ENCODE measurements around the gene TALDO1.
A peak's percentile ranks its signal among the peaks of the same experiment; 100 is the strongest.

Gene TALDO1

DNA sequence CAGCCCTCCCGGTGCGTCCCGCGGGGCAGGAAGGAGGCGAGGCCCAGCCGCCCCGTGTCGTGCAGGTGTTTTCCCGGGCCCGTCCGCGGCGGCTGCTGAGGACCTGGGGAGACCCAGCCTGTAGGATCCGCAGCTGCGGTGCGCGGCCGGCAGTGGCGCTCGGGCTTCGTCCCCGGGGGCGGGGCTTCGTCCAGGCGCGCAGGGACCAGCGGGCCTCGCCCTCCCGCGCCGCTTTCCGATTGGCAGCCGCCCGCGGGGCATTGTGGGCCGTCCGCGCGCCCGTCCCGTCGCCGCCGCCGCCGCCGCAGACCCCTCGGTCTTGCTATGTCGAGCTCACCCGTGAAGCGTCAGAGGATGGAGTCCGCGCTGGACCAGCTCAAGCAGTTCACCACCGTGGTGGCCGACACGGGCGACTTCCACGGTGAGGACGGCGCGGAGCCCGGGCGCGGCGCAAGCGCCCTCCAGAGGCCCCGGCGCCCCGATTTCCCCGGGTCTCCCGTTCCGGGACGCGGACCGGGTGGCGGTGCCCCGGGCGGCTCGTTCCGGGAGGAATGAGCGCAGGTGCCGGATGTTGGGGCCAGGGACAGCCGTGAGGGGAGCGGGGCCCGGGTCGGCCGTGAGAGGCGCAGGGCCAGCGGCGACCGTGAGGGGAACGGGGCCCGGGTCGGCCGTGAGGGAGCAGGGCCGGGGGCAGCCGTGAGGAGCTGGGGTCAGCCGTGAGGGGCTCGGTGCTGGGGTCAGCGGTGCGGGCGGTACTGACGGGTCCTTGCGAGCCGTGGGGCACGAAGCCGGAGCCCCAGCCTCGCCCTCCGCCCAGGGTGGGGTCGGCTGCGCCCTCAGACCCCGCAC, at the start of gene TALDO1:
TALDO1 (plus strand) TSS at position 307 of the 849 bp plus-strand sequence; CDS start at position 325, 18 bp downstream.
- peak; percentile 60 to 88 for DNase-seq (ENCODE audit: low read depth in 2 of 2)

DNA sequence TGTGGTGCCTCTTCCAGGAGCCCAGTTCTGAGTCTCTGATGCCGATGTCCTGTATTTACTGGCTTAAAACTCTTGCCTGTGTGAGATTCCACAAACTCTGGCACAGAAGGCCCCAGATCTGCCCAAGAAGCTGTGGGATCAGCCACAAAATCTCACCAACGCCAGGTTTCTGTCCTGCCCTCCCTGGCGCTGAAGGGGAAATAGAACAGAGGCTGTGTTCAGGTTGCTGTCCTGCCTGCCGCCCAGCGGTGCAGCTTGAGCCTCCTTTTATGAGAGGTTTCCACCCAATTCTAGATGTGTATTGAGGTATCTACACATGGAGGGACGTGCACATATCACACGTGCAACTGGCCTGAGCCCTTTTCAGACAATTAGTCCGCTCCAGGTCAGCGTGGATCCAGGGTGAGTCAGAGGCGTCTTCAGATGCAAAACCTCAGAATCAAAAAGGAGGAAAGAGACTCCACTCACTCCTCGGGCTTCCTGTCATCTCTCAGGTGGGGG, 49.4 kb upstream of the TALDO1 start:
- no peak for DNase-seq (ENCODE audit: low read depth in 2 of 2)

DNA sequence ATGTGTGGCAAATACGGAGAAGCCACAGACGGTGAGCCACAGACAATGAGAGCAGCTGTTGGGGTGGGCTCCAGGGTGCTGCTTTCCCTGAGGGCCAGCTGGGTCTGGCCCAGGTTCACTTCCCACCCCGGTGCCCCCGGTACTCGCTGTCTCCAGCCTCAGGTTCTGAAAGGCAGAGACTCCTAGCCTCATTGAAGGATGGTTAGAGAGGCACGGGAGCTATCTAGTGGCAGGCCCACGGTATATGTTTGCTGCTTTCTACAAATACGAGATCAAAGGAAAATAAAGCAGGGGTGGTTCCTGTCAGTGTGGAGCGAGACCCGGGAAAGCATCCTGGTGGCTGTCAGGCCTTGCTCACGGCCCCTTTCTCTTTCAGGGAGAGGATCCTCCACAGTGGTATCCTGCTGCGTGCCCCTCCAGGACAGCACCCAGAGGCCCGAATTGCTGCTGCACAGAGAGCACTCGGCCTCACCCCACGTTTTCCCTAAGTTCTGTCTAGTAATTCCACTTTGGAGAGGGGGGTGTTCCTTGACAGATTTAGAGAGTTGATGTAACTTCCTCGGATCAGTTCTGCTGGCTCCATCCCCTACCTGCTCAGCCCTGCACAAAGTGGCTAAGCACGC, 48.7 kb upstream of the TALDO1 start:
- DNase-seq (ENCODE audit: low read depth in 2 of 2): no peak

DNA sequence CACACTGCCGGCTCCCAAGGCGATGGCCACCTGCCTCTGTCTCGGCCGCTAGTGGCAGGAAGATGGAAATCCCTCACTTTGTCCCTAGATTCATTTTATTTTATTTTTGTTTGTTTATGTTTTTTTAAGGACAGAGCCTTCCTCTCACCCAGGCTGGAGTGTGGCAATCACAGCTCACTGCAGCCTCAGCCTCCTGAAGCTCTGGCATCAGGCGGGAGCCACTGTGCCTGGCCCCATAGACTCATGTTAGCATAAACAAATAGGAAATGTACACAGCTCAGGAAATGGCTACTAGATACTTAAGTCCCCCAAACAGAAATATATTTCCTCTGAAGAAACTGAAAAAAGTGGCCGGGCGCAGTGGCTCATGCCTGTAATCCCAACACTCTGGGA, 48.2 kb upstream of the TALDO1 start:
- DNase-seq (ENCODE audit: low read depth in 2 of 2): no peak

DNA sequence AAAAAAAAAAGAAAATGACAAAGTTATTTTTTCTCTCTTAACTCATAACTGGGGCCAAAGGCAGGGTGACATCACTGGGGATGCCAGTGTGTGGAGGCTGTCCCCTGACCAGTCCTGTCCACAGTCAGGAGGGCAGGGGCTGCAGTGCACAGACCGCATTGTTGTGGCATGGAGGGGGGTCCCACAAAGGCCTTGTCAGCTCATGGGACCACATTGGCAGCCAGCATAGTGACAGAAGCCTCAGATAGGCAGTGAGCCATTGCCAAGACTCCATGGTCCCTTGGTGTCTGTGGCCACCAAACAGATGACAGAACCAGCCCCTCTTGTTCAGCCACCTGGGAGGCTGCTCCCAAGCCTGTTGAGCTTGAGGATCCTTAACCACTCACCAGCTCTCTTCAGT, 47.5 kb upstream of the TALDO1 start:
- DNase-seq (ENCODE audit: low read depth in 2 of 2): no peak

DNA sequence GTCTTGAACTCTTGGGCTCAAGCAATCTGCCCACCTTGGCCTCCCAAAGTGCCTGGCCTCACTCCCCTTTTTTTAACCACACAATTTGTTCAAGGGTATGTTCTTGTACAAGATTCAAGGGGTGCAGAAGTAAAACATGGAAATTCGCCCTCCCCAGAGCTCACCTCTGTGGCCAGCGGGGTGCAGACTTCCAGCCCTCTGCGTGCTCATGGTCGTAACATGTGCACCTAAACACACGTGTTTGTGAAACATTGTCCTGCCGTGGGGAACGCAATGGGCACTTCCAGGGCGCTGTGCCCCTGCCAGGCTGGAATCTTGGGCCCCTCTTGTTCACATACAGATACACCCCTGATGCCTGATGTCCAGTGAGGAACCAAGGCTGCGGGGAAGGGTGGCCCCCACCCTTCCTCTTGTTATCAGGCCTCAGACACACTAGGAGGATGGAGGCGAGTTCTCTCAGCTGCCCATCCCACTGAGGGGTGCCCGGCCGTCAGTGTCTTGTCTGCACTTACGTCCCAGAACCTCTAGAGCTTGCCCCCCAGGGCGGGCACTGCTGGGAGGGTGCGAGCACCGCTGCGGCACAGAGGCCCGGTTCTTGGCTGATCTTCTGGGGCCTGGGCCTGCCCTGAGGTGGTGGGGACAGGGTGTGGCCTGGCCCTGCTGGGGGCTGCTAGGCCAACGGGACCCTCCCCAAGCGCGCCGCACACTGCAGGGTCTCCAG, 45.4 kb upstream of the TALDO1 start:
- DNase-seq (ENCODE audit: low read depth in 2 of 2): no peak

DNA sequence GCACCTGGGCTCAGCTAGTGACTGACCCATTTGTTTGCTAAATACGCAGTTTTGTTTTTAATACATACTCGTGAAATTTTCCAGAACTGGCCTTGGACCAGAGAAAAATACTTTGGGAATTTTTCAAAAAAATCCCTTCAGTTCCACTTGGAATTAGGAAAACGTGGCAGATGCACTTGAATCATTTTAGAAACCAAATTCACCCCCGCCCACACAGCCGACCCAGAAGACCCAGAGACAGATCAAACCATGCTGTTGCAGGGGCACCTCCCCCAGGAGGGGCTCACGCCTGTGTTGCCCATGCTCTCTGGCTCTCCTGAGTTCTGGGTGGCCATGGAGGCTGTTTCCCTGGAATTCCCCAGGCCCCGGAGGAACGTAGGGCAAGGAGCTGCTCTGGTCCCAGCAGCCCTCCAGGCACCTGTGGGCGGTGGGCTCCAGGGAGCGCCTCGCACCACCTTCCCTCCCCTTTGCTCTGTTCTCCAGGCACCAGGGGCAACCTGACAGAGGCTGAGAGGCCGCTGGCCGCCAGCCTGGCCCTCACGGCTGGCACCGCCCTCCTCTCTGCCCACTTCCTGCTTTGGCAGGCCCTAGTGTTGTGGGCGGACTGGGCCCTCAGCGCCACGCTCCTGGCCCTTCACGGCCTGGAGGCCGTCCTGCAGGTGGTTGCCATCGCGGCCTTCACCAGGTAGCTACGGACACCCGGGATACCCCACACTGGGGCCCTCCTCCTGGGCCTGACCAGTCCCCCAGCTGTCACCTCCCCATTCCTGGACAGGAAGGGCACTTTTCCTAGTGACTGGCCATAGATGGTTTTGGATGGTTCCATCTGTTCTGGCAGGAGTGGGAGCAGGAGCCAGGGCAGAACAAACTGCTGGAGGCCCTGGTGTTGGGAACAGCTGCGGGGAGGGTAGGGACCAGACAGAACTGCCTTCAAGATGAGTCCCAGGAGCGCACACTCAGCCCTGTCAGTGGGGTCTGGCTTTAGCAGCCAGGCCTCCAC, 44.5 kb upstream of the TALDO1 start:
- no peak for DNase-seq (ENCODE audit: low read depth in 2 of 2)

DNA sequence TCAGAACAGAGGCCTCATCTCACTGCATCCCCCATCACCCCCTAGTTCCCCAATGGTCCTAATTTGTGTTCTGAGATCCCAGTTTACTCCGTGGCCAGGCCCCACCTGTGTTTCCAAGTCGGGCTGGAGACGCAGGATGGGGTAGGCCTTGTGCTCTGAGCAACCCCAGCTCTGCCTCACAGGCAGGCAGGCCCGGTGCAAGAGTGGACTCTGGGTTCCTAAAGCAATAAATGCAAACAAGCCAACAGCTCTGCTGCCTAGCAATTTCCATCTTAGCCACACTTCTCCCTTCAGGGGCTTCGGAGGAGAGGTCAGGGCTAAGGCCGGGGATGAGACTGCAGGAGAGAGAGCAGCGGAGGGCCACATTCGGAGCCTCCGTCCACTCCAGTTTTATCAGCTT, 43.8 kb upstream of the TALDO1 start:
- no peak for DNase-seq (ENCODE audit: low read depth in 2 of 2)

DNA sequence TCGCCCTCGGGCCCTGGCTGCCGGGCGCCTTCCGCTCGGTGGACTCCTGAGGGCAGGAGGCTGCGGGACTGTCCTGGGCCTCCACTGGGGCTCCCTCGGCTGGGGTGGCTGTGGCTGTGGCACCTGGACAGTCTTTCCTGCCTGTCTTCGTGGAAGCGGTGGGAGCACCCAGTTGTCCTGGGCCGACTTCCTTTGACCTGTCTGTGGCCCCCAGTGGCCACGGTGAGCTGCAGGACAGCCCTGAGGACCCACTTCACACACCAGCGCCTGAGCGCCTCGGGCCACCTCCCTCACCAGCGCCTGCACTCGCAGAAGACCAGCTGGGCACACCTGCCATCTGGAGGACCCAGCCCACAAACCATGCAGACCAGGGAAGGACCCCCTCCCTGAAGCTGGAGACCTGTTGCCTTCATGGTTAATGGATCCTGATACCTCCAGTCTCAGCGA, 43.0 kb upstream of the TALDO1 start:
- DNase-seq (ENCODE audit: low read depth in 2 of 2): no peak

DNA sequence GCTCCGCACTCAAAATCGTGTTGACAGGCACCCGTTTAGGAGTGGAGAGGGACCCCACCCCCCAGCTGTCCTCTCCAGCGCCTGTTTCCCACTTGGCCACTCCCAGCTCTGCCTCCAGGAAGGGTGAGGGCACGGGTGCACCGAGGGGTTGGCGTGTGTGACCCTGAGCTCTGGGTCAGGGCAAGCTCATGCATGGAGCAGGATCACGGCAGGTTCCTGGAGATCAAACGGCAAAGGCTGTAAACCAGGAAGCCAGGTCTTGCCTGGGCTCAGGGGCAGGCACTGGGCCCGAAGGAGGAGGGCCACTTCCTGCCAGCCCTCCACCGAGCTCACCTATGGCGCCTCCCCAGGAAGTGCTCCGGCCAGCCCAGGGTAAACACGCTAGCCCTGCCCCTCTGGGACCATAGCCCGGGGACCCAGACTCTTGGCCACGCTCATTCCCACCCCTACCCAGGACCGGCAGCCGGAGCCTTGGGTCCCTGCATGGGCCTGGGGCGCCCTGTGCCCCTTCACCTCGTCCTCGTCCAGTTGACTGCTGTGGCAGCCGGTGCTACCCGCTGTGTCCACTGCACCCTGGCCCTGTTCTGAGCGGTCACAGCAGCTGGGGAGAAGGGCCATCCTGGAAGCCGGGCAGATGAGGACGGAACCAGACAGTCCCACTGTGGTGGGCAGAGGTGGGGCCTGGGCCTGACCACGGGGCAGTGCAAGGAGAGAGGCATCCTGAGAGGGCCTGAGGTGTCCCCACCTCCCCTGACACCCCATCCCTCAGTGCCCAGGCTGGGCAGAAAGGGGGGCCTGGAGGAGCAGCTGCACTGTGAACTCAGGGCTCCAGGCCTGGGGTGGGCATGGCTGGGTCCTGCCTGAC, 42.3 kb upstream of the TALDO1 start:
- no peak for DNase-seq (ENCODE audit: low read depth in 2 of 2)

DNA sequence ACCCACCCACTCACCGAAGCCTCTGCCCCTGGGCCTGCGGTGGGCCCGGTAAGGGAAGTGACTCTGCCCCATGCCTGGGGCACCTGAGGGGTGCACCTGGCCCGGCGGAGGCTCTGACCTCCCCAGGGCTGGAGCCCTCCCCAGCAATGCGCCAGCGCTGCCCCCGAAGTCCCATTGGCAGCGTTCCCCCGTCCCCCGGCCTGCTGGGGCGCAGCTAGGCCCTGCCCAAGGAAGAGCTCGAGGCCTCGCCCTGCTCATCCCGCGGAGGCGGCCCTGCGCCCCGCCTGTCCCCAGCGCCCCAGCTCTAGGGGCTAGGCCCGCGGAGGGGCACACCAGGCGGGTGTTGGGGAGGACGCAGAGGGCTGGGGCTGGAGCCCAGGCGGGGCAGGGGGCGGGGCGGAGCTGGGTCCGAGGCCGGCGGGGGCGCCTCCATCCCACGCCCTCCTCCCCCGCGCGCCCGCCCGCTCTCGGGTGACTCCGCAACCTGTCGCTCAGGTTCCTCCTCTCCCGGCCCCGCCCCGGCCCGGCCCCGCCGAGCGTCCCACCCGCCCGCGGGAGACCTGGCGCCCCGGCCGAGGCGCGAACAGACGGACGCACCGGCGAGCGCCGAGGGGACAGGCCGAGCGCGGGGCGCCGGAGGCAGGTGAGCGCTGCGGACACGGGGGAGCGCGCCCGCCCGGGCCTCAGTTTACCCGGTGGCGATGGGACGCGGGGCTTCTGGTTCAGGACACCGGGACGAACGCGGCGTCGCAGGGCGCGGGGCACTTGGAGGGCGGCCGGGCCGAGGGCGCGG, 41.4 kb upstream of the TALDO1 start, which contains the start of gene EPS8L2:
EPS8L2 (plus strand) TSS at position 586 of the 793 bp plus-strand sequence. CDS start 3,177 bp downstream, outside the sequence.
- no peak for DNase-seq (ENCODE audit: low read depth in 2 of 2)

DNA sequence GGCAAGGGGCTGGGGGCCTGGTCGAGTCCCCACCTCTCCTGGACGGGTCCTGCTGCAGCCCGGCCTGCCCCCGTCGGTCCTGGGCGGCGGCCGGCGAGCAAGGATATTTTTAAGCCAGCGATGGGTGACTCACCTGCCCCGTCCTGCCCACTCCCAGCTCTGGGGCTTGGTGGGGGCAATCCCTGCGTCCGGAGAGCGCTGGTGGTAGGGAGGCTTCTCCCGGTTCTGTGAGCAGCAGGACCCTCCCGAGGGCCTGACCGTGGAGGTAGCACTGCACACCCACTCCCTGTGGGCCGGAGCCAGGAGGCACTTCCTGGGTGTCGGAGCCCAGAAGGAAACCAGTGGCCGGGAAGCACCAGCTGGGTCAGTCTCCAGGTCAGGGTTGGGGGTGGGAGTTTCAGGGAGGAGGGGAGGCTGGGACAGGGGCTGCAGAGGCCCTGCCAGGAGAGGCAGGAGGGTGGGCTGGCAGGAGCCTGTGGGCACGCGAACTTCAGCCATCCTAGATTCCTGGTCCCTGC, 40.8 kb upstream of the TALDO1 start:
- no peak for DNase-seq (ENCODE audit: low read depth in 2 of 2)

DNA sequence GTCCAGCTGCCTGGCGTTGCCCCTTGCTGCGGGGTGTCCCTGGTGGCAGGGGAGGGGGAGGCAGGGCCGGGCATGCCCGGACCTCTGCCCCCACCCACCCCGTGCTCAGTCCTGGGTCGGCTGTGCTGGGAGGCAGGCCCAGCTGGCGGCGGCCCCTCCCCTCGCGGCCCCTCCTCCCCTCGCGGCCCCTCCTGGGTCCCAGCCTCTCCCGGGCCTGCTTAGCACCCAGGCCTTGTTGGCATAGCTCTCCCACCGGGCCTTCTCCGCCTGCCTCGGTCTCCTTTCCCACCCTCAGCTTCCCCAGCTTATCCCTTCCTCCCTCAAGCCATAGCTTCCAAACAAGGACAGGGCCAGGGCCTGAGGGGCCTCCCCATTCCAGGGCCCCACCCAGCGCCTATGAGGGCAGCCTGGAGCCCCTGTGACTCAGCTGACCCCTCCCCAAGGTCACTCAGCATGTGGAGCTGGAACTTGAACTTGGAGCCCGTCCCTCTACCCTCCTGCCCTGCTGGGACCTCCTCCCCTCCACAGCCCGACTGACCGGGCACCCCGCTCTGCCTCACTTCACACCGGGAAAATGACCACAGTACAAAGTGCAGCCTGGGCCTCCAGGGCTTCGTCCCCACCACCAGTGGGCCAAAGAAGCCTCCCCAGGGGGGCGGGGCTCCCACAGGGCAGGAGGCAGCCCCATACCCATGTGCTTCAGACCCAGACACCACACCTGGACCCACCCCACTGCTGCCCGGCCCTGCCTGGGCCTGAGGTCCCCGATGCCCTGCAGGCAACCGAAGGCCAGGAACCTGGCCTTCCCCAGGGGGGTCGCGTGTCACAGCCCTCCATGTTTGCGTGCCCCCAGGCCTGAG, 40.1 kb upstream of the TALDO1 start:
- DNase-seq (ENCODE audit: low read depth in 2 of 2): no peak

DNA sequence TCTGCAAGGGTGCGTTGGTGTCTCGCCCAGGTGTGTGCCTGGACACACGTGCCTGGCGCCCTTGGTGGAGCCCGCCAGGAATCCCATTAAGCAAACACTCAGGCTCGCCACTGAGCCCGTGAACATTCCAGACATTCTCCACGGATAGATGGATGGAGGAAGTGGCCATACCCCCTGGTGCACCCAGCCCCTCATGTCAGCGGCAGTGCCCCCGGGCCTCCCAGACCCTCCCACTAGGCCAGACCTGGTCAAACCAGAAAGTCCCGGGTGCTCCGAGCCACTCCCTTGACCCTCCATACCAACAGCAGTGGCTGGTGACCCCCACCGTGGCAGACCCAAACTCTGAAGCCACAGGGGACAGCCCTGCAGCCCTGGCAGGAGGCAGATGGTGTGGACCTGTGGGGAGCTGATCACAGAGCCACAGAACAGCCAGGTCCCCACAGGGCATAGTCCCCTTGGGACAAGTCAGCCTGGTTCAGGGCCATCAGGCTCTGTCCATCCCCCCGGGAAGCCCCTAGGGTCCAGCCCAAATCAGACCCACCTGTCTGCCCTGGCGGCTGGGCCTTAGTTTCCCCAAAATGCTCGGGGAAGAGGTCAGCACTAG, 39.3 kb upstream of the TALDO1 start:
- no peak for DNase-seq (ENCODE audit: low read depth in 2 of 2)

DNA sequence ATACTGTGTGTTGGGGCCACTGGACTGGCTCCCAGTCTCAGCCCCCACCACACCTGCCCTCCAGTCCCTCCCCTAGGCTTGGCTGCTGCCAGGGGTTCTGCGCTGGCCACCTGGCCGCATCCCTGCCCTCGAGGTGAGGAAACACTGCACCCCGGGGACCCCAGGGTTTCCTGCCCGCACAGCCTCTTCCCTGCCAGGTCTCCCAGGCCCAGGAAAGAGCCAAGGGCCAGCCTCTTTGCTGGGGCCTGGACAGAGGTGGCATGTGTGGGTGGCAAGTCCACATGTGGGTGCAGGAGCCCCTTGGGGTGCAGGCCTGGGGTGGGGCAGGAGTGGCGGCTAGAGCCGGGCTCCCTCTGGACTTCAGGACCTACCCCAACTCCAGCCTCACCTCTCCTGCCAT, 38.8 kb upstream of the TALDO1 start:
- DNase-seq (ENCODE audit: low read depth in 2 of 2): no peak

DNA sequence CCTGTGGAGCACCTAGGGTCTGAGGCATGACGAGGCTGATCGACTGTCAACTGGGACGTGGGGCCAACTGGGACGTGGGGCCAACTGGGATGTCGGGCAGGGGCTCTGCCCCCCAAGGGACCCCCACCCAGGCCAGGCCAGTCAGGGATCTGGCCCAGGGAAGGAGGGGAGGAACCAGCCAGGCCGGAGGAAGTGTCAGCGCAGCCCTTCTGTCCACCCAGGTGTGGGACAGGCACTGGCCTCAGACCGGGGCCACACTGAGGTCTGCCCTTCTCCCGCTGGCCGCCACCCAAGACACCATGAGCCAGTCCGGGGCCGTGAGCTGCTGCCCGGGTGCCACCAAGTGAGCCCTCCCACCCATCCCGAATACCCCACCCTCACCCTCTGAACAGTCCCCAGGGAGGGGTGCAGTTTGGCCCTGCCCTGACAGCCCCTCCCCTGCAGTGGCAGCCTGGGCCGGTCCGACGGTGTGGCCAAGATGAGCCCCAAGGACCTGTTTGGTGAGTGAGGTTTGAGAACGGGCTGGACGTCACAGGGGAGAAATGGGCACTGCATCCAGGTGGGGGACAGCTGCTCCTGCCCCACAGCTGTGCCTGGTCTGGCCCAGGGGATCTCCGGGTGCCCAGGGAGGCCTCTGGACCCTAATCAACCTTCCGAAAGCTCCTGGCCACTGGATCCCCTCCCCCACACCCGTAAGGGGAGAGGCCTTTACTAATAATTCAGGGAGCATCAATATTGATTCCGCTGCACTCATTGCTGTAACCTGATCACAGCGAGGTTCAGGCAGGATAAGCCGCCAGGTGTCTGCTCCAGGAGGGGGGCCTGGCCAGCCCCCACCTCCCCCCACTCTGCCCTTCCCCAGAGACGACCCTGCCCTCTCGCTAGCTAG, 37.9 kb upstream of the TALDO1 start:
- DNase-seq (ENCODE audit: low read depth in 2 of 2): no peak

DNA sequence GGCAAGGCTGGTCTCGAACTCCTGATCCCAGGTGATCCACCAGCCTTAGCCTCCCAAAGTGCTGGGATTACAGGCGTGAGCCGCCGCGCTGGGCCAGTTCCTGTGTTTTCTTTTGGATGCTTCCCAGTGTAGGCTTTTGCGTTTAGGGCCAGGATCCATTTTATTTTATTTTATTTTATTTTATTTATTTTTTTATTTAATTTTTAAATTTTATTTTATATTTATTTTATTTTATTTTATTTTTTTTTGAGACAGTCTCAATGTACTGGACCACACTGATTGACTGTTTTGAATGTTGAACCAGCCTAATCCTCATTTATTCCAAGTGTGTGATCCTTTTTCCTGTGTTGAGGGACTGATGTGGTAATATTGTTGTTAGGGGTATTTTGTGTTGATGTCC, 32.8 kb upstream of the TALDO1 start:
- no peak for DNase-seq (ENCODE audit: low read depth in 2 of 2)

Data from stimulated activated CD4-positive, alpha-beta T cell treated with anti-CD3 and anti-CD28 coated beads, Interleukin-1b, Interleukin-23, amount 100 ng/mL, for 4 hours (primary cell).